H9 (cell line): ENCODE measurements around the gene C5AR1. TPM values are rescaled to one million over a fixed set of nuclear protein-coding genes. Genes with fewer than 3 reads are reported as not detected.

Experiments
- DNase-seq: peaks from one replicate; pipeline ENCODE4 v3.0.0-alpha.2; 2017
- H2AFZ ChIP-seq: one replicate; pipeline ENCODE4 v1.6.1; 2013; ENCODE audit warnings: mild to moderate bottlenecking, low read length, control low read depth, moderate library complexity
- H2AK5ac ChIP-seq: 2 replicates; pipeline ENCODE4 v1.6.1; 2013; ENCODE audit warnings: low read length, control low read depth, mixed read lengths; ENCODE audit not compliant: insufficient read length
- H2BK120ac ChIP-seq: one replicate; pipeline ENCODE4 v1.6.1; 2013; ENCODE audit warnings: low read depth, mild to moderate bottlenecking, low read length, control low read depth, inconsistent platforms; ENCODE audit not compliant: poor library complexity, severe bottlenecking
- H2BK12ac ChIP-seq: 2 replicates; pipeline ENCODE4 v1.6.1; 2013; ENCODE audit warnings: low read length, control low read depth, mixed read lengths, low read depth; ENCODE audit not compliant: insufficient read length
- H2BK15ac ChIP-seq: 2 replicates; pipeline ENCODE4 v1.6.1; 2013; ENCODE audit warnings: low read depth, low read length, control low read depth
- H2BK20ac ChIP-seq: one replicate; pipeline ENCODE4 v1.6.1; 2013; ENCODE audit warnings: low read depth, mild to moderate bottlenecking, low read length, control low read depth, inconsistent platforms; ENCODE audit not compliant: poor library complexity, severe bottlenecking
- H2BK5ac ChIP-seq: 2 replicates; pipeline ENCODE4 v1.6.1; 2013; ENCODE audit warnings: low read length, control low read depth, mixed read lengths; ENCODE audit not compliant: insufficient read length
- H3K14ac ChIP-seq: 2 replicates; pipeline ENCODE4 v1.6.1; 2013; ENCODE audit warnings: low read length, control low read depth; ENCODE audit not compliant: insufficient read depth
- H3K18ac ChIP-seq: 2 replicates; pipeline ENCODE4 v1.6.1; 2013; ENCODE audit warnings: low read depth, mild to moderate bottlenecking, mixed read lengths, low read length, control low read depth; ENCODE audit not compliant: insufficient read length
- H3K23ac ChIP-seq: 2 replicates; pipeline ENCODE4 v1.6.1; 2013; ENCODE audit warnings: low read length, control low read depth, mixed read lengths, low read depth; ENCODE audit not compliant: insufficient read length
- H3K23me2 ChIP-seq: 2 replicates; pipeline ENCODE4 v1.6.1; 2013; ENCODE audit warnings: low read depth, mild to moderate bottlenecking, mixed read lengths, low read length, control low read depth; ENCODE audit not compliant: insufficient read length, poor library complexity, severe bottlenecking
- H3K27ac ChIP-seq: 2 replicates; pipeline ENCODE4 v1.5.1; 2013; ENCODE audit warnings: low read length, control low read depth, mixed read lengths, low read depth; ENCODE audit not compliant: insufficient read length
- H3K27me3 ChIP-seq: 2 replicates; pipeline ENCODE4 v1.6.1; 2013; ENCODE audit warnings: low read length, control low read depth, inconsistent platforms; ENCODE audit not compliant: insufficient read depth
- H3K4ac ChIP-seq: 2 replicates; pipeline ENCODE4 v1.6.1; 2013; ENCODE audit warnings: low read depth, mild to moderate bottlenecking, control low read depth, inconsistent platforms, low read length, moderate library complexity
- H3K4me1 ChIP-seq: 2 replicates; pipeline ENCODE4 v1.6.1; 2013; ENCODE audit warnings: low read length, control low read depth, inconsistent platforms; ENCODE audit not compliant: insufficient read depth
- H3K4me2 ChIP-seq: 2 replicates; pipeline ENCODE4 v1.6.1; 2013; ENCODE audit warnings: low read length, control low read depth, mixed read lengths; ENCODE audit not compliant: insufficient read length, insufficient read depth
- H3K56ac ChIP-seq: 2 replicates; pipeline ENCODE4 v1.6.1; 2013; ENCODE audit warnings: low read depth, mild to moderate bottlenecking, mixed read lengths, low read length, control low read depth; ENCODE audit not compliant: insufficient read length
- H3K79me1 ChIP-seq: 2 replicates; pipeline ENCODE4 v1.6.1; 2013; ENCODE audit warnings: low read depth, mild to moderate bottlenecking, moderate library complexity, low read length, control low read depth, inconsistent platforms; ENCODE audit not compliant: insufficient read depth, poor library complexity, severe bottlenecking
- H3K79me2 ChIP-seq: 2 replicates; pipeline ENCODE4 v1.6.1; 2013; ENCODE audit warnings: low read length, control low read depth, inconsistent platforms; ENCODE audit not compliant: insufficient read depth
- H3K9ac ChIP-seq: 2 replicates; pipeline ENCODE4 v1.6.1; 2013; ENCODE audit warnings: low read length, control low read depth, mixed read lengths; ENCODE audit not compliant: insufficient read length; ENCODE audit errors: extremely low read depth
- H3K9me3 ChIP-seq: one replicate; pipeline ENCODE4 v1.6.1; 2013; ENCODE audit warnings: low read depth, low read length, inconsistent platforms; ENCODE audit not compliant: control insufficient read depth
- H3T11ph ChIP-seq: one replicate; pipeline ENCODE4 v1.6.1; 2013; ENCODE audit warnings: mild to moderate bottlenecking, low read length, control low read depth, inconsistent platforms
- H4K20me1 ChIP-seq: one replicate; pipeline ENCODE4 v1.6.1; 2013; ENCODE audit not compliant: control insufficient read depth, insufficient read length, insufficient read depth
- H4K5ac ChIP-seq: 2 replicates; pipeline ENCODE4 v1.6.1; 2013; ENCODE audit warnings: low read depth, mild to moderate bottlenecking, mixed read lengths, low read length, control low read depth; ENCODE audit not compliant: insufficient read length
- H4K8ac ChIP-seq: replicated peaks from 2 replicates; pipeline ENCODE4 v1.6.1; 2013; ENCODE audit warnings: low read length, control low read depth, mixed read lengths, low read depth; ENCODE audit not compliant: insufficient read length
- H4K91ac ChIP-seq: 2 replicates; pipeline ENCODE4 v1.6.1; 2013; ENCODE audit warnings: low read depth, mild to moderate bottlenecking, moderate library complexity, mixed read lengths, low read length, control low read depth; ENCODE audit not compliant: insufficient read length
- H3K27ac Mint-ChIP-seq, 3 experiments: 2 replicates in 2 of 3; 3 replicates in 1 of 3; pipeline ENCODE4 v1.8.0; 2020 to 2021; ENCODE audit warnings: mixed read lengths in 3 of 3, mild to moderate bottlenecking in 1 of 3, moderate library complexity in 1 of 3
- H3K27me3 Mint-ChIP-seq: 2 replicates; pipeline ENCODE4 v1.8.0; 2021; ENCODE audit warnings: low read depth, mild to moderate bottlenecking, moderate library complexity, mixed read lengths
- H3K36me3 Mint-ChIP-seq, 3 experiments: 2 replicates in 2 of 3; 3 replicates in 1 of 3; pipeline ENCODE4 v1.8.0; 2020 to 2021; ENCODE audit warnings: low read depth in 3 of 3, mixed read lengths in 3 of 3; ENCODE audit not compliant: insufficient read depth in 1 of 3
- H3K4me1 Mint-ChIP-seq, 2 experiments: 2 replicates each; pipeline ENCODE4 v1.8.0; 2020; ENCODE audit warnings: mixed read lengths in 2 of 2
- H3K4me3 Mint-ChIP-seq, 2 experiments: 2 replicates in 1 of 2; 3 replicates in 1 of 2; pipeline ENCODE4 v1.8.0; 2020 to 2021; ENCODE audit warnings: mild to moderate bottlenecking in 2 of 2, mixed read lengths in 2 of 2, moderate library complexity in 1 of 2
- H3K9me3 Mint-ChIP-seq, 2 experiments: 2 replicates in 1 of 2; 3 replicates in 1 of 2; pipeline ENCODE4 v1.8.0; 2020; ENCODE audit warnings: mild to moderate bottlenecking in 2 of 2, mixed read lengths in 2 of 2, moderate library complexity in 1 of 2
- WGBS: extraction: QIAGEN DNeasy Blood & Tissue Kit; methylation state at CpG from one replicate; pipeline ENCODE4 v1.1.7; 2013; ENCODE audit warnings: missing lambda C conversion rate, low lambda C conversion rate, mixed read lengths; ENCODE audit not compliant: insufficient read length; ENCODE audit errors: extremely low coverage; 5-methylcytosine and 5-hydroxymethylcytosine counted together
- total RNA-seq: library from RNA; stranded (reverse); gene quantifications from 2 replicates; pipeline ENCODE4 v1.2.1, GENCODE V29; 2021
- TF ChIP-seq, protein P1 (sequence below): fragments of 200-600 bp; sonication (generic); conservative IDR thresholded peaks from 3 replicates; pipeline ENCODE4 v1.8.0; 2021; ENCODE audit warnings: antibody characterized with exemption, mild to moderate bottlenecking

Gene C5AR1
- total RNA-seq, 1 experiment from 2014 or later, result 1.8 TPM

DNA sequence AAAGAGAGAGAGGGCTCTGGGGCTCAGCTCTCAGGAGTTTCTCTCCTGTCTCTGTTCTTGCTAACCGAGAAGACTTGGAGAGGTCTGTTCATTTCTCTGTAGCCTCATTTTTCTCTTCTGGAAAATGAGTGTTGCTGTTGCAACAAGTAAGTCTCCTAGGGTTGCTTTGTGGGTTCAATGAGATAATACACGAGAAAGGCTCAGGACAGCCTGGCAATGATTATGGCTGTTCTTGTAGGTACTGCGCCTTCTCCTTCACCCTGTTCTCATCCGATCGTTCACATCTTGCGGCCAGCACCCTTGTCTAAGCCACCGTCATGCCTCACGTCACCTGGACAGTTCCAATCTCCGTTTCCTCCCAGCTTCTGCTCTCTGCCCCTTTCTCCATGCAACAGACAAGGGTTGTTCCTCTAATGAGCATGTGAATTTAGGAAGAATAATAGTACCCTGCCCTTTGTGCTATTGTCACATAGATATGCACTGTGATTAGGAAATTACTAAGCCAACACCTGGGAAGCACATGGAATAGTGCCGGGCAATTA, 4.2 kb downstream of the C5AR1 start:
- Histone ChIP-seq H3K79me2 (no peaks in the 10 kb centered on the region), H3K56ac (no peak overlapping the region), H4K8ac (no peak overlapping the region), H3K23me2 (no peaks in the 10 kb centered on the region), H3K9ac (no peak overlapping the region), H3K79me1 (no peaks in the 10 kb centered on the region), H2AFZ (no peak overlapping the region), H2BK20ac (no peak overlapping the region), H3K27me3 (no peaks in the 10 kb centered on the region), H3K4me1 (no peaks in the 10 kb centered on the region), H2BK5ac (no peak overlapping the region), H3T11ph (no peak overlapping the region), H3K9me3 (no peaks in the 10 kb centered on the region), H2BK15ac (no peak overlapping the region), H2AK5ac (no peak overlapping the region), H4K91ac (no peak overlapping the region), H3K18ac (no peak overlapping the region), H4K20me1 (no peaks in the 10 kb centered on the region), H2BK12ac (no peak overlapping the region), H3K27ac (no peak overlapping the region), H3K14ac (no peak overlapping the region), H3K23ac (no peak overlapping the region), H3K4ac (no peak overlapping the region), H2BK120ac (no peak overlapping the region), H3K4me2 (no peak overlapping the region), H4K5ac (no peak overlapping the region)
- no peak overlapping the region for H3K4me3 Mint-ChIP-seq
- H3K4me1 Mint-ChIP-seq, result peaks cover 0 to 6% of the 10 kb centered on the region in 2 experiments; a peak in 1 of 4 replicates
- DNase-seq, result no peak
- WGBS, result no CpG with 5 or more reads among the region's 10 CpGs
- no peaks in the 10 kb centered on the region for H3K36me3 Mint-ChIP-seq
- no peaks in the 10 kb centered on the region for H3K9me3 Mint-ChIP-seq
- H3K27me3 Mint-ChIP-seq, result peaks cover 19% of the 10 kb centered on the region
- no peak overlapping the region; a peak in 1 of 7 replicates for H3K27ac Mint-ChIP-seq
- TF ChIP-seq, protein P1, sequence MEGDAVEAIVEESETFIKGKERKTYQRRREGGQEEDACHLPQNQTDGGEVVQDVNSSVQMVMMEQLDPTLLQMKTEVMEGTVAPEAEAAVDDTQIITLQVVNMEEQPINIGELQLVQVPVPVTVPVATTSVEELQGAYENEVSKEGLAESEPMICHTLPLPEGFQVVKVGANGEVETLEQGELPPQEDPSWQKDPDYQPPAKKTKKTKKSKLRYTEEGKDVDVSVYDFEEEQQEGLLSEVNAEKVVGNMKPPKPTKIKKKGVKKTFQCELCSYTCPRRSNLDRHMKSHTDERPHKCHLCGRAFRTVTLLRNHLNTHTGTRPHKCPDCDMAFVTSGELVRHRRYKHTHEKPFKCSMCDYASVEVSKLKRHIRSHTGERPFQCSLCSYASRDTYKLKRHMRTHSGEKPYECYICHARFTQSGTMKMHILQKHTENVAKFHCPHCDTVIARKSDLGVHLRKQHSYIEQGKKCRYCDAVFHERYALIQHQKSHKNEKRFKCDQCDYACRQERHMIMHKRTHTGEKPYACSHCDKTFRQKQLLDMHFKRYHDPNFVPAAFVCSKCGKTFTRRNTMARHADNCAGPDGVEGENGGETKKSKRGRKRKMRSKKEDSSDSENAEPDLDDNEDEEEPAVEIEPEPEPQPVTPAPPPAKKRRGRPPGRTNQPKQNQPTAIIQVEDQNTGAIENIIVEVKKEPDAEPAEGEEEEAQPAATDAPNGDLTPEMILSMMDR, result no peak
